Stimulated activated CD8-positive, alpha-beta memory T cell treated with anti-CD3 and anti-CD28 coated beads, Interleukin-12 subunit alpha, Interleukin-12 subunit beta, amount 100 ng/mL, for 4 hours (primary cell): ENCODE data around the gene TMPRSS7.
A peak's percentile ranks its signal among the peaks of the same experiment; 100 is the strongest.

Experiments
- DNase-seq: peaks from one replicate; pipeline ENCODE4 v3.0.0-alpha.2; 2020; ENCODE audit warnings: low read depth

TMPRSS7 gene

GRCh38 chr3:112101916-112102315 is 67.4 kb downstream of the TMPRSS7 start:
- no peak for DNase-seq

DNA sequence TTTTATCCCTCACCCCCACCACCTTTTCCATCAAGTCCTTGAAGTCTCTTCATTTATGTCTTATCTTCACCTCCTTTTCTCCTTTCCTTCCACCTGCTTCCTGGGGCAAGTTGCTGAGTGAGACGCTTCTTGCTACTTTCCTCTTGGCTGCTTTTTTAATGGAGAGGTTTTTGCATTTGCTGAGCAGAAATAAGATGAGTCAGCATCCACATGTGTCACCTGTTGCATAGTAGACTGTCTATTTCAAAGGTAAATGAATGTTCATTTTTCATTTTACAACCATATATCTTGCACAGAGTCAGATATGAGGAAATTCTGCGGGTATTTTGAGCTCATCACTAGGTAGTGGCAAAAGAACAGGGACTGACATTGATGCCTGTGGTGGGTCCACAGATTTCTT is 70.2 kb downstream of the TMPRSS7 start:
- DNase-seq: no peak

GRCh38 chr3:112109322-112109721 is 74.8 kb downstream of the TMPRSS7 start:
- no peak for DNase-seq

DNA sequence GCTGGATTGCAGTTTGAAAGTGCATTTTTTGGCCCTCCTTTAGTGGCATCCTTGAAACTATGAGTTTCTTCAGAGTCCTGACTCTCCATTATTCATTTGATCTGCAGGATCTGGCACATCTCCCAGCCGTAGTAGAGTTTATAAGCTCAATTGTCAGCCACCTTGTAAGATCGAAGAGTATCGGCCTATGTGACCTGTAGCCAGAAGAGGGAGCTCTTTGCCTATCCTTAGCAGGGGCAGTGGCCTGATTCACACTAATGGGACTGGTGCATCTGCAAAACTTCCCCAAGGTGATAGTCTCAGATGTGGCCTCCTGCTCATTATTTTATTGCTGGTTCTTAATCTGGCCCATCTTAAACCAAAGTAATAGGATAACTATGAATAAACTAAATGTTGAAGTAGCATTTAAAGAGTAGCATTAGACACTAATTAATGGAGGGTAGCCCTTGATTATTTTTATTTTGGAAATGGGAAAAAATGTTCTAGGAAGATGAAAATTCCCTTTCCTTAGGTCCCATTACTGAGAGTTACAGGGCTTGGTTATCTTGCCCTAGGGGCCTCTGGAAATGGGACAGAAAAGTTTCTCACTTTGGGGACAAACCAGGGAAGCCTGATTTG is 77.4 kb downstream of the TMPRSS7 start:
- DNase-seq: peak; percentile 17

GRCh38 chr3:112114576-112115160 is 80.1 kb downstream of the TMPRSS7 start:
- no peak for DNase-seq

DNA sequence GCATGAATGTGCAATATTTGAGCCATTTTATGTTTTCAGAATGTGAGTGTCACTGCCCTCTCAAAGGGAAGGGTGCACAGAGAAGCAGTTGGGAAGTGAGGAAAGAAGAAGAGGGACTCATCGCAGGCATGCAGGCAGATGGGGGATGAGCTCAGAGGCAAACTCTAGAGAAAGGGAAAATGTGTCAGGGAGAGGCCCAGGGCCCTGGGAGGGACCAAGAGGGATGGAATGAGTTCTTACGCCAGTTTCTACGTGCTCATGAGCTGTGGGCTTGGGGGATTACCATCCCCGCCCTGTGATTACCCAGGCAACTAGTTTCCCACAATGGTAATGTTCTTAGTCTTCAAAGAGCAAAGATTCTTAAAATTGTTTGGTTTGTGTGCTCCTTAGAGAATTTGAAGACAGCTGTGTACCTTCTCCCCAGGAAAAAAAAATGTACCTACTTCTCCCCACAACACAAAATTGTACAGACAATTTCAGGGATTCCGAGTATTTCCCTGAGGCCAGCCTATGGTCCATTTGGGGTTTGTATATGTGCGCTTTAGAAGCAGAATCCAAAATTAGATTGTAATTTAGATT is 80.7 kb downstream of the TMPRSS7 start:
- no peak for DNase-seq

DNA sequence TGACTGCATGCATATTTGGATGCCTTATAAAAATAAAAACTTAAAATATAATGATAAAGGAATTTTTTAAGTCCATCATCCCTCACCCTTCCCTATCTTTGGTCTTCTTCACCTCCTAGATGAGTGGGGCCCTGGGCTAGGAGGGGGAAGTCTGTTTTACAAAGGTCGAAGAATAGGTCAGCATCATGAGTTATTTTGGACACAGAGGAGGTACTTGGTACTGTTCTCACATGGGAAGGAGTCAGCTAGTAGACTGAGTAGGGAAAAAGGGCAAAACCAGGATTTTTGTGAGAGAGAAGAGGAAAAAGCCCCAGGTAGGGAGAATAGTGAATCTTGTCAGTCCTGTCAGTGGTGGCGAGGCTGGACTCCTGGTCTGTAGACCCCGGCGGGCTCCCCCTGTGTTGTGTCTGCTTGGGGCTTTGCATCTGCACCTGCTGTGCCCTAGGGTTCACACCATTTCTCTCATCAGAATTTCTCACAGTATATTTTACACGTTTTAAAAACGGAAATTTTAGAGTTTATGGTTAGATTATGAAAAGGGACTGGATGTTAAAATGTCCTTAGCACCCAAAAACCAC is 81.4 kb downstream of the TMPRSS7 start:
- DNase-seq: no peak

GRCh38 chr3:112116748-112117186 is 82.2 kb downstream of the TMPRSS7 start:
- no peak for DNase-seq

DNA sequence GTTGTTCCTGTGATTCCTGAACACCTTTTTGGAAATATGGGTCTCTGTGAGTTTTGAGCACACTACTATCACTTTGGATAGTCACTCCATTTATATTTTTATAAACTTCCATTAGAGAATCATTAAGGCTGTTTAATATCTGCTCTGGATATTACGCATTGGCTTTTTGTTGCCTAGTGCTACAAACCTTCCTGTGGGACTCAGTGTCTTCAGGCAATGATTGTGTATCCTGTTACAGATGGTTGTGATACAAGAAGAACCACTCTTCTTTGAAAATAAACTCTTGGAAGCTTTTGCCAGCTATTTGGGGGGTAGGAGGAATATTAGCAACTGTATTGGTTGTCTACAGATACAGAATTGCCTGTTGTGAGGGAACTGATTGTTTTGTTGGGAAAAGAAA is 82.9 kb downstream of the TMPRSS7 start:
- no peak for DNase-seq

DNA sequence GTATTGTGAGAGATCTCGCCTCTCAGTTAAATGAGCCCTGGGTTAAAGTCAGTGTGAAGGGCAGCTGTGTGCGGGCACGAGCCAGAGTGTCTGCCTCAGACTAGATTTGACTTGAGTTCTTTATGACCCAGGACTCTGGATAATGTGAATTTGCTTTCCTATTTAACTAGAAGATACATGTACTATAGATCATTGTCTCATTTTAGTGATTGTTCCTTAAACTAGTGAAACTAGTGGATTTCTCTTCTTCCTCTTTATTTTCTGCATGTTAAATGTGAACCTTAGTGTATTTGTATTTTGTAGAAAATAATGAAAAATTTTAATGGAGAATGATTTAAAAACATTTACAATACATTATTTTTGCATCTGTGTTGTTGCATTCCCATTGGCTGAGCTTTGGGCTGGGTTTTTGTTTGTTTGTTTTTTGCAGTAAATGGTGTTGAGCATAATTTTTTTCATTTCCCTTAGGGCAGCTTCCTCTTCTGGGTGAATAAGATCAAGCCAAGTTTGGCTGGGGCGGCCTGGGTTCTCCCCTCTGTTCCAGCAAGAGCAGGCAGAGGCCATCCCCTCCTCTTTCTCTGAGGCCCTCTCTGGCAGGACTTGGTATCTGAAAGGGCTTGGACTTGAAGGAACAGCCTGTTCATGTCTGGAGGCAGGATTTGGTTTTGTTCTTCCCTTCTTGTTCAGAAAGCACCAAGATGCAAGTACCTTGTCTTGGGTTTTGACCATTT is 83.5 kb downstream of the TMPRSS7 start:
- no peak for DNase-seq

DNA sequence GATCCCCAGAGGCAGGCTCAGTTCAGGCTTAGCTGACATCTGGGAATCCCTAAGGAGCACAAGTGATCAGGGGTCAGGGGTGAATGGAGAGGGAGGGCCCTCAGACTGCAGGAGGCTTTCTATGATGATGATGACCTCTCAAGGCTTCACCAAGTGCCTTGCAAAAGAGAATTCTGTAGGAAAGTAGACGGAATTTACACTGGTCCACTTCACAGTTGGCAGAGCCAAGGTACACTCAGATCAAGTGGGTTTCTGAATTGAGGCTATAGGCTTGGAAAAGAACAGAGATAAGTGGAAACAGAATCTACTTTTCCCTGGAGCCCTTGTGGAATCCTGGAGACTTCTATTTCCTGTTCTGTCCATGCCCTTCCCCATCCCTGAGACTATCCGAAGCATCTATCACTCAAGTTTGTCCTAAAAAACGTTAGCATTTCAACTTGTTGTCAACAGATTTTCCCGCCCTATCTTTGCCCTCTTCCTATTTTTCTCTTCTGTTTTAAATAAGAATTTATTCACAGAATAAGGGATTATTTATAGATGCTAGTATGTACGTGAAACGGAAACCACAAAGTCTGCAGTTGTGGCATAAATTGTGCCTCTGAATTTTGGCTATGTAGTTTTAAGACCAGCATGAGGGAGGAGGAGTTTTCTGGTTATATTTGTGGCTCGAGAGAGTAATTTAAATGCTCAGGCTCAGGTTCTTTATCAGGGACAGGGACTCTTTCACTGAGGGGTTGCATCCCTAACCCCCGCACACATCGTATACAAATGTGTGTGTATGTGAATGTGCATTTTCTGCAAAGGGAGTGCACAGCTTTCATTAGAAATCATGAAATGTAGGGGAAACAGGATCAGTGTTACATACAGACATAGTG is 85.7 kb downstream of the TMPRSS7 start:
- DNase-seq: no peak

DNA sequence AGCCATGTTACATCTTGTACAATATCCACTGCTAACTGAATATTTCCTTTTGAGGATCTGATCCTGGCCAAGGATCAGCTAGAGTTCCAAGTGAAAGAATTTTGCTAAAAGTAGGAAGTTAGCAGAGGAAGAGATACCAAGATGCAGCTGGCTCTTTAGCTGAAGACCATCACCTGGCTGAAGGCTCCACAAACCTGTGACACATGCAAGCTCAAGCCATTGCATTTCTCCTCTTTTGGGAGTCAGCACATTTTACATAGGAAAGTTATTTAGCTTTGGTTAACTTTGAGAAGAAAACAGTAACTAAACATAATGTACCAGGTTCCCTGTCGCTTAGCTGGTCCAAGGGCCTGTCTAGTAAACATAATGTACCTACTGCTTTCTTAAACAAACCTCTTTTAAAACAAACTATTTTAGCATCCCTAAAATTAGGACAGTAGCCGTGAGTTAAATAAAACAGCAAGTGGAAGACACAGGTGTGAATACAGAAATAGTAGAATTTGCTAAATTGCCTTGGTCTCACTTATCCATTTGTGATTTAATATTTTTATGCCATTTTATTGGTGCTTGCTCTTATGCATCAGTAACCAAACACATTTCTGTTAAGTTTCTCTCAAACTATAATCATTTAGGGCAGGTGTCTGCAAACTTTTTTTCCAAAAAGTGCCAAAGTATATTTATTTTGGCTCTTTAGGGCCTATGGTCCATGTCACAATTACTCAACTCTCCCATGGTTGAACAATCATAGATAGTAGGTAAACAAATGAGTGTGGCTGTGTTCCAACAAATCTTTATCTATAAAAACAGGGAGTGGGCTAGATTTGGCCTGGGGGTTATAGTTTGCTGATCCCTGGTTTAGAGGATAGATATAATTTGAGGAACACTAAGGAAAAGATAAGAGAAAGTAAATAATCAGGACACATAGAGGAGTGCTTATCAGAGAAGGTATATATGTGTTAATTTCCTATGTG is 87.3 kb downstream of the TMPRSS7 start:
- no peak for DNase-seq

DNA sequence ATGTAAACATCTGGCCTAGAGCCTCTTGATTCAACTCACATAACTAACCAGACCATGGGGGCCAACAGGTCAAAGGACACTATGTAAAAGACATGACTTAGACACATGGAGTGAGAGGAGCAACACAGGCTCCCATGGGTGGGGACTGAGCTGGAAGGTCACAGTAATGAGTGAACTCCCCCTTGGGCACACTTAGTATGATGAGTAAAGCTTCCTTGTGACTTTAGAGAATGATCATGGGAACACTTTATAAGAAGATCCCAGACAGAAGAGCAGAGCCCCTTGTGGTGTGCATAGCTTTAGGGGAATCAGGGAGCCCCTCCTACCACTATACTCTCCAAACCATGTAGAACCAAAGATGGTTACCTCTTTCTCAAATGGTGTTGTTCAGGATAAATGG is 88.3 kb downstream of the TMPRSS7 start:
- DNase-seq: no peak

DNA sequence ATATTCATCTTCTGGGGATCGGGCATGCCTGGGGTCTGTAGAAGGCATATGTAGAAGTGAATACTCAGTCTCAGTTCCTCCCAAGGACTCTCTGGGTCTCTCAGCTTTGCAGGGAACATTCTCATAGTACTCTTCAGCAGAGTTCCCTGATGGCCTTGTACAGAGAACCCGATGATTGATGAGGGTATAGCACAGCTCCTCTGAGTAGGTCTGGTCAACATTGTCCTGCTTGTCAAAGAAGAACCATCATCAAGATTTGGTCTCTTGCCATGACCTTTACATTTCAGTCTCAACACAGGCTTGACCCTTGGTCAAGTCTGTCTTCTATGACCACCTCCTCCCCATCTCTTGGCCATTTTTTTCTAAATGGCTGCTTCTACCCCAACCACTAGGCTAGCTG is 89.0 kb downstream of the TMPRSS7 start:
- no peak for DNase-seq

DNA sequence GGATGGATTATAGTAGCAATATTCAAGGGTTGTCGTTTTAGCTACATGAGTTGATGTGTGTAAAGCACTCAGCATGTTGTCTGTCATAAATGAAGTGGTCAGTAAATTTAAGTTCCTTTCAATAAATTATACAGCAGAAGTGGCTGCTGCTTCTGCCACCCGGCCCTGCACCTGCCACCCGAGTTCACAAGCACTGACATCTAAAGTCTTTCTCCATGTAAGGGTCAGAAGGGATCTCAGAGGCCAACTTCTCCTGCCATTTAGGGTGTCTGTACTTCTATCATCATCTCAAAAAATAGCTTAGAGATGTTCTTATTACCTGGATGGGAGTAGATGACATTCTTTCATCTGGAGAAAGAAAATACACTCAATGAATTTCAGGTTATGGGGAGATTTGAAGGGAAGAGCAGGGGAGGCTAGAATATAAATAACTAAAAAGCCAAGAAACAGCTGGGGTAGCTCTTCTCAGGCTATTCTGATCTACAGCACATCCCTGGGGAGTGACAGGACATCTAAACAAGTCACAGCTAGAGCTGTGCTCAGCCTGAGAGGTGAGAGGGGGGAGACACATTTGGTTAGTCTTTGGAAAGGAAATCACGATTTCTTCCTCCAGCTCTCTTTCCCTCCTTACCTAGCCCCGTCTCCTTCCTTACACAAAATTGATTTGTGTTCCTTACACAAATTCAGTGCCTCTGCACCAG is 90.5 kb downstream of the TMPRSS7 start:
- DNase-seq: no peak

GRCh38 chr3:112126511-112126911 is 92.0 kb downstream of the TMPRSS7 start:
- DNase-seq: no peak

DNA sequence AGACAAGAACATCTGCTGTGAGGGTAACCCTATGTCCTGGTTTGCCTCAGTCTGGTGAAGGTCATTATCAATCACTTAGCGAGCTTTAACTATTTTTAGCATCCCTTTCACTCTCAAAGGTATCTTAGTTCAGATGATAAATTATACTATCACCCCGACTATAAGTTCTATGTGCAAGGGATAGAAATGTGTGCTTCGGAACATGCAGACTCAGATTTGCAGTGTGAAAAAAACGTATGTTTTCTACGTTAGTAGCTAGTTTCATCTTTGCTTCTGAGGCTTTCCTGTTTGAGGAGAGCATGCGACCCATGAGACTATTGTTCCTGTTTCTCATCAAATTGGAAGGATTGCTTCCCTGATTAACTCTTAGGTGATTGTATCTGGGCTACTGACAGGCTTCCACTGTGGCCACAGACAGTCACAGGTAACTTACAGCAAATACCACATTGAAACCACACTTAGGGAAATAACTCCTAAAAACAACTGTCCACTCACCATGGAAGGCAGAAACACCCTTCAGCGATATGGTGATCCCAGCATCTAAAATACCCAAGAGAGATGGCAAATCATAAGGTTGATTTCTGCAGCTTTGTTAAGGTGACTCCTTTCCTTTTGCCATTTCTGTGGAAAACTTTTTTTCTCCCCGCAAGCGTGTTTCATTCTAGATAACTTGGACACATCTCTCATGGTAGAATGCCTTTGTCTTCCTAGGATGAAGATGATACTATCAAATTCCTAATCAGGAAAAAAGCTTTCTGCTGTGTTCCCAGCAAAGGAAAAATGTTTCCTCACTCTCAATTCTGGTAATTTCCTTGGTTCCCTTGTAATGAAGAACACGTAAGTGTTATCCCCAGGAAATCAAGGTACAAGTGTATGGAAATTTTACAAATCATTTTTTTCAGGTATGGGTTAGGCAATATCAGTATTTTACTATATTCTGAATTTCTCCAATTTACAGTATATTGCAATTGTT is 93.3 kb downstream of the TMPRSS7 start:
- DNase-seq: no peak

GRCh38 chr3:112128843-112129727 is 94.5 kb downstream of the TMPRSS7 start:
- DNase-seq: no peak
